Esophagus muscularis mucosa (tissue), 4 donors: ENCODE results near the gene C5orf34. TPM values are rescaled to one million over a fixed set of nuclear protein-coding genes. Genes with fewer than 3 reads are reported as not detected.
"Not testable (repeated sequence)": the region's sequence is repeated elsewhere in the genome, so short reads cannot be mapped to it uniquely, and the experiment has no call there.

Source experiments
- DNase-seq: peaks from one replicate; pipeline ENCODE4 v3.0.0-alpha.2; 2017; ENCODE audit errors: extremely low spot score
- H3K27ac ChIP-seq, 4 donors: fragments of 200-600 bp; sonication (generic); replicated peaks in 1 of 4; 1 replicate in 3 of 4; 2 replicates in 1 of 4; pipeline ENCODE4 v1.5.1; 2016 to 2019; ENCODE audit warnings: mild to moderate bottlenecking in 1 of 4
- H3K27me3 ChIP-seq, 4 donors: fragments of 200-600 bp; sonication (generic); one replicate each; pipeline versions ENCODE4 v1.5.1 to v1.6.0; 2016 to 2019
- H3K36me3 ChIP-seq, 4 donors: fragments of 200-600 bp; sonication (generic); one replicate each; pipeline ENCODE4 v1.5.1; 2016 to 2019
- H3K4me1 ChIP-seq, 4 donors: fragments of 200-600 bp; sonication (generic); one replicate each; pipeline ENCODE4 v1.5.1; 2016 to 2019
- H3K4me3 ChIP-seq, 4 donors: fragments of 200-600 bp; sonication (generic); 1 replicate in 2 of 4; 2 replicates in 2 of 4; pipeline ENCODE4 v1.5.1; 2016 to 2019; ENCODE audit warnings: mild to moderate bottlenecking in 4 of 4, moderate library complexity in 1 of 4
- H3K9me3 ChIP-seq, 4 donors: fragments of 200-600 bp; sonication (generic); 1 replicate in 3 of 4; 2 replicates in 1 of 4; pipeline ENCODE4 v1.5.1; 2016 to 2019
- EP300 ChIP-seq: sonication (generic); formaldehyde crosslinking; IDR thresholded peaks from one replicate; pipeline ENCODE4 v1.6.1; 2017; ENCODE audit warnings: antibody characterized with exemption
- POLR2A ChIP-seq: fragments of 450-650 bp; IDR thresholded peaks from one replicate; pipeline ENCODE4 v1.6.1; 2017; ENCODE audit warnings: antibody characterized with exemption, moderate library complexity, mild to moderate bottlenecking, low read depth
- POLR2AphosphoS5 ChIP-seq, 2 donors: sonication (generic); formaldehyde crosslinking; IDR thresholded peaks; one replicate each; pipeline ENCODE4 v1.6.1; 2017; ENCODE audit warnings: antibody characterized with exemption in 2 of 2
- WGBS: methylation state at CpG from one replicate; pipeline ENCODE4 v1.1.5; 2018; 5-methylcytosine and 5-hydroxymethylcytosine counted together
- intact Hi-C: fragments of 100-400 bp; cut with DNase I; formaldehyde crosslinking; loops from one replicate; pipeline ENCODE4 v1.15.1; 2023
- total RNA-seq, 4 donors: library from RNA; depleted of rRNA; stranded (reverse); fragments of >200 nt; gene quantifications; one replicate each; pipeline versions ENCODE4 v1.1.0 to v1.2.1, GENCODE V29; 2016
- TF ChIP-seq, protein P1 (sequence below), 3 experiments: fragments of 200-600 bp in 2 of 3; fragments of 450-650 bp in 1 of 3; sonication (generic) in 2 of 3; IDR thresholded peaks; one replicate each; pipeline ENCODE4 v1.5.1; 2017 to 2019; ENCODE audit warnings: antibody characterized with exemption in 3 of 3, mild to moderate bottlenecking in 2 of 3, moderate library complexity in 1 of 3

The C5orf34 gene
- total RNA-seq, 4 donors from 2014 or later, result 0.42 to 1.6 (median 1.4) TPM

DNA sequence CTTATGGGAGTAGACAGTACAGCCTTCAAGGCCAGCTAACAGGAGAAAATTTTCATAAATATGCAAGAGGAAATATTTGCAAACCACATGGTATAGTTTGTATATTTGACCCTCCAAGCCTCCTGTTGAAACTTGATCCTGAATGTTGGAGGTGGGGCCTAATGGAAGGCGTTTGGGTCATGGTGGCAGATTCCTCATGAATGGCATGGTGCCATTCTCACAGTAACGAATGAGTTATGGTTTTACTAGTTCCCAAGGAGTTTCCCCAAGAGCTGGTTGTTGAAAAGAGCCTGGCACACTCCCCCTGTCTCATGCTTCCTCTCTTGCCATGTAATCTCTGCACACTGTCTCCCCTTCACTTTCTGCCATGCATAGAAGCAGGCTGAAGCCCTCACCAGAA lies 45.2 kb upstream of the C5orf34 start:
- WGBS, result 33% methylated on average over 2 of the region's 2 CpGs
- Histone ChIP-seq H3K27me3 (no peaks in the 10 kb centered on the region), H3K27ac (no peak overlapping the region), H3K4me1 (peaks cover 7 to 43% (median 34%) of the 10 kb centered on the region in 4 donors), H3K36me3 (no peaks in the 10 kb centered on the region), H3K9me3 (no peaks in the 10 kb centered on the region), H3K4me3 (no peak overlapping the region)
- TF ChIP-seq EP300 (no peak), POLR2A (no peak), POLR2AphosphoS5 (IDR thresholded peaks at IDR 0.05) (no peak)
- TF ChIP-seq, protein P1, sequence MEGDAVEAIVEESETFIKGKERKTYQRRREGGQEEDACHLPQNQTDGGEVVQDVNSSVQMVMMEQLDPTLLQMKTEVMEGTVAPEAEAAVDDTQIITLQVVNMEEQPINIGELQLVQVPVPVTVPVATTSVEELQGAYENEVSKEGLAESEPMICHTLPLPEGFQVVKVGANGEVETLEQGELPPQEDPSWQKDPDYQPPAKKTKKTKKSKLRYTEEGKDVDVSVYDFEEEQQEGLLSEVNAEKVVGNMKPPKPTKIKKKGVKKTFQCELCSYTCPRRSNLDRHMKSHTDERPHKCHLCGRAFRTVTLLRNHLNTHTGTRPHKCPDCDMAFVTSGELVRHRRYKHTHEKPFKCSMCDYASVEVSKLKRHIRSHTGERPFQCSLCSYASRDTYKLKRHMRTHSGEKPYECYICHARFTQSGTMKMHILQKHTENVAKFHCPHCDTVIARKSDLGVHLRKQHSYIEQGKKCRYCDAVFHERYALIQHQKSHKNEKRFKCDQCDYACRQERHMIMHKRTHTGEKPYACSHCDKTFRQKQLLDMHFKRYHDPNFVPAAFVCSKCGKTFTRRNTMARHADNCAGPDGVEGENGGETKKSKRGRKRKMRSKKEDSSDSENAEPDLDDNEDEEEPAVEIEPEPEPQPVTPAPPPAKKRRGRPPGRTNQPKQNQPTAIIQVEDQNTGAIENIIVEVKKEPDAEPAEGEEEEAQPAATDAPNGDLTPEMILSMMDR (IDR thresholded peaks at IDR 0.05), result no peak
- intact Hi-C loops, result no loop called here
- no peak for DNase-seq

DNA sequence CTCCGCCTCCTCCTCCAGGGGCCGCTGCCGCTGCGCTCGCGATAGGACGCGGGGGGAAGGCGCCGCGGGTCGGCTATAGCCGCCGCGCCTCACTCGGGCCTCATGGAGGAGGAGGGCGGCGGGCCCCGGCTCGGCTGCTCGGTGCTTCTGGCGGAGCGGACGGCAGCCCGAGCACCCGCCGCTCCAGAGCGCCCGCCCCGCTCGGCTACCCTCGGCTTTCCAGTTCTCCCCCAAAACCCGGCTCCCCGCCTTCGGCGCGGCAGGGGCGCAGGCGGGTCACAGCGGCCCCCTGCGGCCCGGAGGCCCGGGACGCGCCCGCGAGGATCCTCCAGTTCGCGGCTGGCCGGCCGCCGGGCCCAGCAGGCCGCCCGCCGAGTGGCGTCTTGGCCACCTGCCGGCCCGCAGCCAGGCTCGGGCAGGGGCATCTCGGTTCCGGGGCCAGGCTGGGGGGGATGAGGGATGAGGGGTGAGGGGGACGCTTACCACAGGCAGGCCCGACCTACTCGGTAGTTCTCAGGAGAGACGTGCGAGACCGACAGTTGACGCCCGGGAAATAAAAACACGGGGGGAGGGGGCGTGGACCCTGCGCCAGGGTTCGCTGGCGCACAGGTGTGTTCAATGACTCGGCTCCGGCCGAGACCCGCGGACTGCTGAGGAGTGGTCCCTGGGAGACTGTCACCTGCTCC lies 42.1 kb upstream of the C5orf34 start, which contains the start of gene PAIP1:
TSS of gene PAIP1 (minus strand) at position 221 of the 686 bp plus-strand sequence. CDS start 231 bp downstream, outside the sequence.
- no CpG with 5 or more reads among the region's 79 CpGs for WGBS
- peak; percentile 92 for DNase-seq
- intact Hi-C loops, result loop anchor here (1.0 kb wide), 1 partner anchor 46 kb away; the partner anchor contains the start of gene NNT
- peak; percentile 36 to 49 for TF ChIP-seq POLR2AphosphoS5 (IDR thresholded peaks at IDR 0.05)
- no peak for TF ChIP-seq EP300
- TF ChIP-seq, protein P1 (IDR thresholded peaks at IDR 0.05), result peak; percentile 65 to 70 (median 66)
- H3K27ac ChIP-seq, result peak within 1 kb of the TSS; percentile 93 to 97 (median 96)
- no peaks in the 10 kb centered on the region for H3K9me3 ChIP-seq
- H3K27me3 ChIP-seq, result no peaks in the 10 kb centered on the region
- H3K36me3 ChIP-seq, result peaks cover 0 to 10% (median 4%) of the 10 kb centered on the region in 4 donors
- peaks cover 34 to 49% (median 48%) of the 10 kb centered on the region in 4 donors for H3K4me1 ChIP-seq
- peak within 1 kb of the TSS; percentile 83 to 96 (median 86) for H3K4me3 ChIP-seq

DNA sequence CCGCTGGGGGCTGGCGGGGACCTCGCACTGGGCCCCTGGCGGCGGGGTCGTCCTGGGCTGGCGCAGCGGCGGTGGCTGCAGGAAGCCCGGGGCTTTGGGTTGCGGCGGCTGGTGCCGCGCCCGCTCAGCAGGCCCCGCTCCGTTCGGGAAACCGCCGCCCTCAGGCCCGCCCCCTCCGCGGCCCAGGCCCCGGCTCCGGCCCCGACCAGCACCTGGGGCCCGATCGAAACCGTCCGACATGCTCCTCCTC lies 41.6 kb upstream of the C5orf34 start:
- Histone ChIP-seq H3K4me1 (peaks cover 34 to 54% (median 53%) of the 10 kb centered on the region in 4 donors), H3K4me3 (peak overlapping the region; percentile 83 to 96 (median 86)), H3K36me3 (peaks cover 0 to 14% (median 6%) of the 10 kb centered on the region in 4 donors), H3K27ac (peak overlapping the region; percentile 93 to 97 (median 96))
- not testable (repeated sequence) for H3K27me3 ChIP-seq, DNase-seq, H3K9me3 ChIP-seq
- WGBS, result no CpG with 5 or more reads among the region's 30 CpGs
- intact Hi-C loops, result loop anchor here (1.0 kb wide), 1 partner anchor 47 kb away; the partner anchor contains the start of gene NNT

DNA sequence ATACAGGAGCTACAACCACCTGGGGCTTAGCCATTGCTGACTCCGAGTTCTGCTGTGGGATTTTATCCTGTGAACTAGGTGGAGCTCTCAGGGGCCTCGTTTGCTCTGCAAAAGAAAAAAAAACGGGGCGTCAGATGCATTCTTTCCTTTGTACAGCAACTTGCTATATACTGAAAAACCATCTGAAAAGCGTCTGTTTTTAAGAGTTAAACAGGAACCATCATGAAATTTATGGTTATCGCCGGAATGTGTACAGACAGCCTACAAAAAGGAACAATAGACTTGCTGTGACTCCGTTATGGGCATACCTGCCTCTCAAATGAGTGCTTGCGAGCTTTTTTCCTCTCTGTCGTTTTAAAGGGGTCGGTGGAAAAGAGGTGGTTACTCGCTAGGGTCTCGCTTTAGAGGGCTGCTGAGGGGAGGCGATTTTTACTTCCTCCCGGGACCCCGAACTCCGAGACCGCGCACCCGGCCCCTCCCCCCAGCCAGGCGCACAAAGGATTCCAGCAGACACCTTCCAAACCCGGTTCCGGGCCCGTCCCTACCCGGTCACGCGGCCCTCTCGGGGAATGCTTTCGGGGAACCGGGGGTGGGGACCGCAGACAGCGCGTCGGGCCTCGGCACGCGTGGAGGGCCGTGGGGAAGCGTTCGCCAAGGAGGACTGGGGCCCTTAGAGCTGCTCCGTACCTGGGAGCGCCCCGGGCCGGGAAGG lies 41.1 kb upstream of the C5orf34 start:
- under 1% methylated on average over 39 of the region's 44 CpGs for WGBS
- Histone ChIP-seq H3K4me3 (peak overlapping the region; percentile 83 to 96 (median 86)), H3K4me1 (peaks cover 36 to 59% (median 57%) of the 10 kb centered on the region in 4 donors), H3K27me3 (no peaks in the 10 kb centered on the region), H3K9me3 (no peaks in the 10 kb centered on the region), H3K27ac (peak overlapping the region; percentile 93 to 97 (median 96)), H3K36me3 (peaks cover 0 to 14% (median 7%) of the 10 kb centered on the region in 4 donors)
- intact Hi-C loops, result loop anchor here (1.0 kb wide), 1 partner anchor 47 kb away; the partner anchor contains the start of gene NNT
- TF ChIP-seq POLR2A, result no peak
- TF ChIP-seq, protein P1 (IDR thresholded peaks at IDR 0.05), result no peak
- TF ChIP-seq POLR2AphosphoS5 (IDR thresholded peaks at IDR 0.05), result peak; percentile 55 to 66
- no peak for DNase-seq

DNA sequence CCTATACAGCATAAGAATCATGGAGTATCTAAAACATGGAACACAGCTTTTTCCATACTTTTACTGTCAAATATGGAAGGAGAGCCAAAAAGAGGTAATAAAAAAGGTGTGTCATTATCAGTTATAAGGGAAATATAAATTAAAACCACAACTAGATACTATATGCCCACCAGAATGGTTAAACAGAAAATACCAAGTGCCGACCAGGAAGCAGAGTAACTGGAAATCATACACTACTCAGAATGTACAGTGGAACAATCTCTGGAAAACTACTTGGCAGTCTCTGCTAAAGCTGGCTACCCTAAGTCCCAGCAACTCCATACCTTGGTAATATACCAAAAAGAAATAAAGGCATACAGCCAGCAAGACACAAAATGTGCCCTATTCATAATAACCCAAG lies 39.5 kb upstream of the C5orf34 start:
- peak overlapping the region in 1 of 4 donors; percentile 84 for H3K4me3 ChIP-seq

More for the DNA sequence above, 39.5 kb upstream of the C5orf34 start:
- H3K36me3 ChIP-seq, result peaks cover 0 to 24% (median 7%) of the 10 kb centered on the region in 4 donors
- no peak overlapping the region for H3K27ac ChIP-seq
- intact Hi-C loops, result no loop called here
- H3K27me3 ChIP-seq, result no peaks in the 10 kb centered on the region
- DNase-seq, result no peak
- 75% methylated on average over 1 of the region's 1 CpG for WGBS
- H3K9me3 ChIP-seq, result no peaks in the 10 kb centered on the region
- peaks cover 40 to 71% (median 64%) of the 10 kb centered on the region in 4 donors for H3K4me1 ChIP-seq
- no peak for TF ChIP-seq POLR2A
- TF ChIP-seq POLR2AphosphoS5 (IDR thresholded peaks at IDR 0.05), result no peak
- TF ChIP-seq EP300, result no peak
- TF ChIP-seq, protein P1 (IDR thresholded peaks at IDR 0.05), result no peak
